GM12872 (cell line): ENCODE results near the gene NUMBL.

Experiments
- CTCF ChIP-seq: IDR thresholded peaks from 3 replicates; pipeline ENCODE4 v1.5.1; 2011; ENCODE audit warnings: low read depth, mild to moderate bottlenecking, low read length, moderate library complexity; ENCODE audit not compliant: insufficient read depth

Gene NUMBL

GRCh38 chr19:40663695-40664692 is 26.5 kb downstream of the NUMBL start:
- TF ChIP-seq CTCF, result no peak

GRCh38 chr19:40662925-40663694 is 27.3 kb downstream of the NUMBL start:
- TF ChIP-seq CTCF, result no peak; the same call in 2 of the 3 replicates

- TF ChIP-seq CTCF, result no peak
Observed at GRCh38 chr19:40661616-40662015, 28.8 kb downstream of the NUMBL start.

GRCh38 chr19:40659566-40659965 is 30.9 kb downstream of the NUMBL start:
- no peak for TF ChIP-seq CTCF

GRCh38 chr19:40659116-40659515 is 31.3 kb downstream of the NUMBL start:
- TF ChIP-seq CTCF, result no peak

- TF ChIP-seq CTCF, result no peak
Observed at GRCh38 chr19:40658031-40658430, 32.4 kb downstream of the NUMBL start.

GRCh38 chr19:40650749-40651305 is 39.6 kb downstream of the NUMBL start:
- TF ChIP-seq CTCF, result no peak
